Stomach (tissue), 9 donors: ENCODE results near the gene CHST1. TPM values are rescaled to one million over a fixed set of nuclear protein-coding genes. Genes with fewer than 3 reads are reported as not detected.

ENCODE experiments used
- DNase-seq, 2 donors: peaks; one replicate each; pipeline versions ENCODE4 v3.0.0 to v3.0.0-alpha.2; 2013 to 2019
- H3K27ac ChIP-seq, 5 donors: fragments of 200-600 bp in 4 of 5; sonication (generic) in 4 of 5; one replicate each; pipeline ENCODE4 v1.5.1; 2013 to 2019; ENCODE audit warnings: mild to moderate bottlenecking in 1 of 5, moderate library complexity in 1 of 5
- H3K27me3 ChIP-seq, 3 donors: fragments of 200-600 bp; sonication (generic); one replicate each; pipeline ENCODE4 v1.5.1; 2017 to 2019; ENCODE audit warnings: mixed run types in 1 of 3
- H3K36me3 ChIP-seq, 4 donors: fragments of 200-600 bp; sonication (generic); 1 replicate in 3 of 4; 2 replicates in 1 of 4; pipeline ENCODE4 v1.5.1; 2016 to 2019
- H3K4me1 ChIP-seq, 4 donors: fragments of 200-600 bp; sonication (generic); one replicate each; pipeline ENCODE4 v1.5.1; 2016 to 2019
- H3K4me3 ChIP-seq, 4 donors: fragments of 200-600 bp; sonication (generic) in 3 of 4; one replicate each; pipeline ENCODE4 v1.5.1; 2016 to 2019; ENCODE audit warnings: mild to moderate bottlenecking in 1 of 4
- H3K9me3 ChIP-seq, 4 donors: fragments of 200-600 bp; sonication (generic); one replicate each; pipeline ENCODE4 v1.5.1; 2016 to 2019
- EP300 ChIP-seq: sonication (generic); formaldehyde crosslinking; IDR thresholded peaks from one replicate; pipeline ENCODE4 v1.6.1; 2017; ENCODE audit warnings: antibody characterized with exemption
- POLR2A ChIP-seq, 4 donors: fragments of 450-650 bp; IDR thresholded peaks; one replicate each; pipeline ENCODE4 v1.6.1; 2016; ENCODE audit warnings: antibody characterized with exemption in 4 of 4, control low read depth in 2 of 4, mild to moderate bottlenecking in 1 of 4, moderate library complexity in 1 of 4
- POLR2AphosphoS5 ChIP-seq, 3 donors: sonication (generic); formaldehyde crosslinking; IDR thresholded peaks; one replicate each; pipeline ENCODE4 v1.6.1; 2016; ENCODE audit warnings: antibody characterized with exemption in 3 of 3
- WGBS, 5 donors: extraction: QIAGEN DNeasy Blood & Tissue Kit in 3 of 5; methylation state at CpG; one replicate each; pipeline versions ENCODE4 v1.1.5 to v1.1.7; 2013 to 2018; 5-methylcytosine and 5-hydroxymethylcytosine counted together
- intact Hi-C: fragments of 100-400 bp; cut with DNase I; formaldehyde crosslinking; loops from one replicate; pipeline ENCODE4 v1.15.1; 2023; ENCODE audit warnings: low total_unique reads
- polyA plus RNA-seq, 3 donors: library from polyadenylated mRNA; stranded (reverse); fragments of 200-250 nt; gene quantifications; one replicate each; pipeline ENCODE4 v1.2.3, GENCODE V29; 2013
- total RNA-seq, 5 donors: library from RNA; depleted of rRNA; stranded (reverse); fragments of >200 nt; gene quantifications; one replicate each; pipeline versions ENCODE4 v1.1.0 to v1.2.3, GENCODE V29; 2014 to 2016
- TF ChIP-seq, protein P1 (sequence below), 7 experiments: fragments of 450-650 bp in 4 of 7; fragments of 200-600 bp in 3 of 7; sonication (generic) in 3 of 7; IDR thresholded peaks; one replicate each; pipeline ENCODE4 v1.5.1; 2016 to 2019; ENCODE audit warnings: antibody characterized with exemption in 7 of 7, control low read depth in 2 of 7, mild to moderate bottlenecking in 1 of 7
- donor health status: healthy with polysubstance abuse.
- donor health status: Bipolar disorder and iron deficiency.
- donor health status: healthy.

CHST1 gene
- total and polyA plus RNA-seq, 8 donors = 0.37 to 4.9 (median 1.7) TPM; not detected in 2

DNA sequence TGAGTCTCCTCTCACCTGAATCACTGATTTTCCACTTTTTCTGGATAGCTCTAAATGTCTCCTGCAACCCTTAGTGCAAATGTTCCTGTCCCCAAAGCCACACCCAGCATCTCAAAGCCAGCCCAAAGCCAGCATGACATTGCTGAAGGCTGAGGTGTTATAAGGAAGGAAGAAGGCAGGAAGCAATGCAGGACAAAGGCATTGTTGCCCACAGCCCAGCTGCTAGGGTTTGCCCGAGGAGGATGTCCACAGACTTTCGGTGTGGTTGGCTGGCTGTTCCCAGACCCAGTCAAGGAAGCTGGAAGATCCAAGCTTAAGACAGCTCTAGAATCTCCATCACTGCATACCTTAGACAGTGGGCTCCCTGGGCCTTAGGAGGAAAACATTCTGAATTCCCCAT, 23.5 kb downstream of the CHST1 start:
- 47 to 76% (median 70%) methylated on average over 2 of the region's 2 CpGs for whole genome bisulfite sequencing, 5 donors
- TF ChIP-seq EP300 = no peak
- TF ChIP-seq, protein P1, sequence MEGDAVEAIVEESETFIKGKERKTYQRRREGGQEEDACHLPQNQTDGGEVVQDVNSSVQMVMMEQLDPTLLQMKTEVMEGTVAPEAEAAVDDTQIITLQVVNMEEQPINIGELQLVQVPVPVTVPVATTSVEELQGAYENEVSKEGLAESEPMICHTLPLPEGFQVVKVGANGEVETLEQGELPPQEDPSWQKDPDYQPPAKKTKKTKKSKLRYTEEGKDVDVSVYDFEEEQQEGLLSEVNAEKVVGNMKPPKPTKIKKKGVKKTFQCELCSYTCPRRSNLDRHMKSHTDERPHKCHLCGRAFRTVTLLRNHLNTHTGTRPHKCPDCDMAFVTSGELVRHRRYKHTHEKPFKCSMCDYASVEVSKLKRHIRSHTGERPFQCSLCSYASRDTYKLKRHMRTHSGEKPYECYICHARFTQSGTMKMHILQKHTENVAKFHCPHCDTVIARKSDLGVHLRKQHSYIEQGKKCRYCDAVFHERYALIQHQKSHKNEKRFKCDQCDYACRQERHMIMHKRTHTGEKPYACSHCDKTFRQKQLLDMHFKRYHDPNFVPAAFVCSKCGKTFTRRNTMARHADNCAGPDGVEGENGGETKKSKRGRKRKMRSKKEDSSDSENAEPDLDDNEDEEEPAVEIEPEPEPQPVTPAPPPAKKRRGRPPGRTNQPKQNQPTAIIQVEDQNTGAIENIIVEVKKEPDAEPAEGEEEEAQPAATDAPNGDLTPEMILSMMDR (IDR thresholded peaks at IDR 0.05) = no peak
- no peak for TF ChIP-seq POLR2A (IDR thresholded peaks at IDR 0.05)
- TF ChIP-seq POLR2AphosphoS5 (IDR thresholded peaks at IDR 0.05) = no peak
- H3K4me1 ChIP-seq = no peaks in the 10 kb centered on the region
- H3K27ac ChIP-seq = no peak overlapping the region
- H3K9me3 ChIP-seq = peaks cover 0 to 13% (median 9%) of the 10 kb centered on the region in 4 donors
- no peaks in the 10 kb centered on the region for H3K36me3 ChIP-seq
- no peak for DNase-seq
- H3K27me3 ChIP-seq = peaks cover 0 to 17% (median 0%) of the 10 kb centered on the region in 3 donors
- H3K4me3 ChIP-seq = no peak overlapping the region
- intact Hi-C loops = no loop called here

DNA sequence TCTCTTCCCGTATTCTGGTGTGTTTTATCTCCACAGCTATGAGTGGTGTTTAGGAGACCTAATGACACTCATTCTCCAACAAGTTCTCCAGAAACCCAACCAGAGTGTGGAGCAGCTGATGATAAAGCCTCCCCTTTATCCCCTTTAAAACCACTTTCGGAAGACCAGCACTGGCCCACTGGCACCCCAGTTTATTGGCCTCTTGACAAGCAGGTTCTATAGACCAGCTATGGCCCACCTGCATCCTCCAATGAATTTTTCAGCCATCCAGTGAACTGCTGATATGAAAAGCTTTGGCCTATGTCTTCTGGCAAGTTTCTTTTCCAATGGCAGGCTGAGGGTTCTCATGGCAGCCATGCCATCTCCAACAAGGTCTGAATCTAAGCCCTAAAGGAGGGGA, 27.4 kb downstream of the CHST1 start:
- peaks cover 0 to under 1% (median 0%) of the 10 kb centered on the region in 3 donors for H3K27me3 ChIP-seq
- H3K36me3 ChIP-seq = no peaks in the 10 kb centered on the region
- peaks cover 0 to 14% (median 9%) of the 10 kb centered on the region in 4 donors for H3K9me3 ChIP-seq
- TF ChIP-seq POLR2AphosphoS5 (IDR thresholded peaks at IDR 0.05) = no peak
- TF ChIP-seq POLR2A (IDR thresholded peaks at IDR 0.05) = no peak
- WGBS, 5 donors = 78 to 87% (median 82%) methylated on average over 2 of the region's 2 CpGs
- no peak overlapping the region for H3K4me3 ChIP-seq
- no peaks in the 10 kb centered on the region for H3K4me1 ChIP-seq
- H3K27ac ChIP-seq = no peak overlapping the region
- intact Hi-C loops = no loop called here
- DNase-seq = no peak

DNA sequence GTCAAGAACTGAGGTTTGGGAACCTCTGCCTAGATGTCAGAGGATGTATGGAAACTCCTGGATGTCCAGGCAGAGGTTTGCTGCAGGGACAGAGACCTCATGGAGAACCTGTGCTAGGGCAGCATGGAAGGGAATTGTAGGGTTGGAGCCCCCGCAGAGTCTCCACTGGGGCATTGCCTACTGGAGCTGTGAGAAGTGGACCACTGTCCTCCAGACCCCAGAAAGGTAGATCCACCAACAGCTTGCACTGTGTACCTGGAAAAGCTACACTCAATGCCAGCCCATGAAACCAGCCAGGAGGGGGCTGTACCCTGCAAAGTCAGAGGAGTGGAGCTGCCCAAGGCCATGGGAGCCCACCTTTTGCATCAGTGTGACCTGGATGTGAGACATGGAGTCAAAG, 29.5 kb downstream of the CHST1 start:
- DNase-seq = no peak
- intact Hi-C loops = no loop called here
- Histone ChIP-seq H3K27me3 (no peaks in the 10 kb centered on the region), H3K36me3 (no peaks in the 10 kb centered on the region), H3K4me1 (no peaks in the 10 kb centered on the region), H3K27ac (no peak overlapping the region), H3K9me3 (peaks cover 0 to 17% (median 9%) of the 10 kb centered on the region in 4 donors), H3K4me3 (no peak overlapping the region)
- TF ChIP-seq, protein P1 (IDR thresholded peaks at IDR 0.05) = no peak
- TF ChIP-seq POLR2A (IDR thresholded peaks at IDR 0.05) (no peak), POLR2AphosphoS5 (IDR thresholded peaks at IDR 0.05) (no peak), EP300 (no peak)
- WGBS, 5 donors = 73 to 100% (median 93%) methylated on average over 1 of the region's 1 CpG

DNA sequence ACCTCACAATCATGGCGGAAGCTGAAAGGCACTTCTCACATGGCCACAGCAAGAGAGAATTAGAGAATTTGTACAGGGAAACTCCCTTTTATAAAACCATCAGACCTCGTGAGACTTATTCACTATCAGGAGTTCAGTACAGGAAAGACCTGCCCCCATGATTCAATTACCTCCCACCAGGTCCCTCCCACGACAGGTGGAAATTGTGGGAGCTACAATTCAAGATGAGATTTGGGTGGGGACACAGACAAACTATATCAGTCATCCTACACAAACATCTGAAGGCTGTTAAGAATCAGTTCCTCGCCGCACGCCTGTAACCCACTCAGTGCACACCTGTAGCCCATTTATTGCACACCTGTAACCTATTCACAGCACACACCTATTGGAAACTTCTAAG, 39.8 kb downstream of the CHST1 start:
- intact Hi-C loops = no loop called here
- DNase-seq = no peak
- H3K27ac ChIP-seq = no peak overlapping the region
- H3K4me1 ChIP-seq = no peaks in the 10 kb centered on the region
- H3K9me3 ChIP-seq = peaks cover 0 to 25% (median 19%) of the 10 kb centered on the region in 4 donors
- peaks cover 0 to 44% (median 5%) of the 10 kb centered on the region in 3 donors for H3K27me3 ChIP-seq
- no peak overlapping the region for H3K4me3 ChIP-seq
- WGBS, 5 donors = 78 to 90% (median 83%) methylated on average over 6 of the region's 6 CpGs
- TF ChIP-seq POLR2AphosphoS5 (IDR thresholded peaks at IDR 0.05) (no peak), POLR2A (IDR thresholded peaks at IDR 0.05) (no peak), EP300 (no peak)
- TF ChIP-seq, protein P1 (IDR thresholded peaks at IDR 0.05) = no peak
- no peaks in the 10 kb centered on the region for H3K36me3 ChIP-seq

DNA sequence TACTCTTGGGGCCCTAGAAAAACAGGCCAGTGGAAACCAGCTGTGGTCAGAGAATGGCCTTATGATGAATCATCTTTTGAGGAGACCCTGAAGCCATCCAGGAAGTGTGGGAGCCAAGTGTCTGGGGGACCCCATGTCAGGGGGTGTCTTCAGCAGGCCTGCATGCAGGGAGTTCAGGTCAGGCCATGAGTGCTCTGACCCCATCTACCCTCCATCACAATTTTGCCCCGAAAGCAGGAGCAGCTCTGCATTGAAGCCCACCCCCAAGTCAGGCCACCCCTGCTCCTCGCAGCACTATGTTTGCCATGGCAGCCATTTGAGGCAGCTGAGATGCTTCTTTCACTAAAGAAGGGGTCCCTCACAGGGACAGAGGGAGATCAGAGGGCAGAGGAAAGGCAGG, 41.3 kb downstream of the CHST1 start:
- WGBS, 5 donors = 71 to 86% (median 78%) methylated on average over 2 of the region's 2 CpGs
- H3K9me3 ChIP-seq = peaks cover 0 to 34% (median 26%) of the 10 kb centered on the region in 4 donors
- TF ChIP-seq POLR2AphosphoS5 (IDR thresholded peaks at IDR 0.05) (no peak), EP300 (no peak), POLR2A (IDR thresholded peaks at IDR 0.05) (no peak)
- TF ChIP-seq, protein P1 (IDR thresholded peaks at IDR 0.05) = no peak

More for the DNA sequence above, 41.3 kb downstream of the CHST1 start:
- Histone ChIP-seq H3K27me3 (peaks cover 0 to 52% (median 5%) of the 10 kb centered on the region in 3 donors), H3K27ac (no peak overlapping the region), H3K36me3 (no peaks in the 10 kb centered on the region), H3K4me3 (no peak overlapping the region), H3K4me1 (no peaks in the 10 kb centered on the region)
- no peak for DNase-seq
- intact Hi-C loops = no loop called here
